Endothelial cell of umbilical vein (primary cell): ENCODE measurements around the gene EXOC6.

ENCODE experiments used
- CTCF ChIP-seq, 2 donors: IDR thresholded peaks; 1 replicate in 1 of 2; 2 replicates in 1 of 2; pipeline ENCODE4 v1.5.1; 2011; ENCODE audit warnings: low read length in 2 of 2, mild to moderate bottlenecking in 2 of 2, moderate library complexity in 2 of 2, control low read depth in 1 of 2, inconsistent platforms in 1 of 2, low read depth in 1 of 2; ENCODE audit not compliant: insufficient read depth in 1 of 2; ENCODE audit errors: extremely low read depth in 1 of 2
- FOS ChIP-seq: IDR thresholded peaks from 2 replicates; pipeline ENCODE4 v1.6.1; 2011; ENCODE audit warnings: mild to moderate bottlenecking, low read length, moderate library complexity, borderline replicate concordance; ENCODE audit not compliant: insufficient read depth
- GATA2 ChIP-seq: IDR thresholded peaks from 2 replicates; pipeline ENCODE4 v1.7.0; 2011; ENCODE audit warnings: low read depth, mild to moderate bottlenecking, moderate library complexity, mixed read lengths, low read length; ENCODE audit not compliant: insufficient read length, insufficient read depth
- MAX ChIP-seq: IDR thresholded peaks from 2 replicates; pipeline ENCODE4 v1.6.1; 2011; ENCODE audit not compliant: insufficient read depth, insufficient read length
- POLR2A ChIP-seq: IDR thresholded peaks from 2 replicates; pipeline ENCODE4 v1.6.1; 2012; ENCODE audit warnings: low read depth, mild to moderate bottlenecking, control low read depth, low read length
- POLR2AphosphoS5 ChIP-seq: IDR thresholded peaks from 2 replicates; pipeline ENCODE4 v1.6.1; 2012; ENCODE audit warnings: low read depth, mild to moderate bottlenecking, control low read depth, low read length, moderate library complexity; ENCODE audit not compliant: insufficient read depth

- no peak for TF ChIP-seq POLR2A
- no peak for TF ChIP-seq CTCF (IDR thresholded peaks at IDR 0.05; ENCODE audit: extremely low read depth in 1 of 2, insufficient read depth in 1 of 2, low read depth in 1 of 2, low read length in 2 of 2)
- TF ChIP-seq FOS = no peak
- no peak for TF ChIP-seq GATA2
- TF ChIP-seq POLR2AphosphoS5 = no peak
- TF ChIP-seq MAX = no peak
Measured at GRCh38 chr10:93097386-93097785, 249.1 kb downstream of the EXOC6 start.
